GM18868 (cell line): ENCODE results near the gene C2CD4B.

ENCODE experiments used
- ATAC-seq: cut with Tn5 transposase; IDR thresholded peaks from one replicate; pipeline ENCODE4 v1.9.1; 2021; ENCODE audit warnings: mild to moderate bottlenecking, moderate library complexity; ENCODE audit not compliant: unreplicated experiment

C2CD4B gene, protein sequence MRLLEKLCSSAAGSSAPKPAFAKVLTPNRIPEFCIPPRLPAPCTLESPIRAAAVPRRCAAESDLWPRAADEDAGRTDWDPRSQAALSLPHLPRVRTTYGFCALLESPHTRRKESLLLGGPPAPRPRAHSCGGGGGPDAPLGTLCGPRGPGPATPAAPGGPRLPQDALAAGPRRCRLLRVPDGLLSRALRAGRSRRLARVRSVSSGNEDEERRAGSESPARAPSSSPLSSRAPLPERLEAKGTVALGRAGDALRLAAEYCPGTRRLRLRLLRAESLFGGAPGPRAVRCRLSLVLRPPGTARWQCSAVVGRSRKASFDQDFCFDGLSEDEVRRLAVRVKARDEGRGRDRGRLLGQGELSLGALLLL

DNA sequence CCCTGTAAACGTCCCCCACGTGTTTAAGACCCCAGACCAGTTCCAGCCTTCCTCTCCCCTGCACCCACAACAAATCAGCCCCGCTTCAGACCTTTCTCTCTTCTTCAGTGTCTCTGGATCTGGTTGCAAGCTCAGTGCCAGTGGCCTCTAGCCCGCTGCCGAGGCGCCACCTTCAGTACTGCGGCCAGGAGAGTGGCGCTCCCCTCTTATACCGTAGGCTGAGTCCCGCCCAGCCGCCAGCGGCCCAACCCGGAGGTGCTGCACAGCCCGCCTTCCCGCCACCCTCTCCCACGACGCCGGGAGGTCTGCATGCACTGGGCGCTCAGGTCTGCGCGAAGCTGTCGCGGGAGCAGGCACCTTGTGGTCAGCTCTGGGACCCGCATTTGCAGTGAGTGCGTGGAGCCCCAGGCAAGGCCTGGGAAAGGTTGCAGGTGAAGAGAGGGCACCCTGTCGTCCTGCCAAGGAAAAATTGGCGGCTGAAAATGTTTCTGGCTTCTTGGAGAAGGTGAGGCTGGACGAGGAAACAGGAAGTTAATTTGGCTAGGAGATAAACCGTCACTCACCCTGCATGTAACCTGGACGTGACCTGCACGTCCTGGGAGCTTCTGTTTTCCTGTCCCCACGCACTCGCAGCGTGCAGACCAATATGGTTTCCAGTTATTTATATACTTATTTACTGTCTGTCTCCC, at the start of gene C2CD4B:
Gene C2CD4B, minus strand, starts transcription at position 182 of the 689 bp plus-strand sequence. CDS start 301 bp downstream, outside the sequence.
- ATAC-seq, result no peak

DNA sequence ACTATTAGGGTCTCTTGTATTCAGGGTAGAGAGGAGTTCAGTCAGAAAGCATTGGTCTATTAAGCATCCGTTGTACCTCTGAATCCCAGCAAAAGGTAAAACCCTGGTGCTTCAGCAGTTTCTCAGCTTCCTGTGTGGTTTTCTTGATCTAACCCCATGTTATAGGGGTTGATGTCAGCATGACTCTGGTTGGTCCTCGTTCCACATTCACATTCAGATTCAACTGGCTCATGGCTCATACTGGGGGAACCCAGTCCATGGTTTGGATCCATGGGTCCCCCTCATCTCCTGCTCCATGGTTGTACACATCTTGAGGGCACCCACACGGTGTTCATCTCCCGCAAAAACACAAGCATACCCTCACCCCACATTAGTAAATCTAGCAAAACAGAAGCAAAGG, 47.7 kb upstream of the C2CD4B start:
- no peak for ATAC-seq

DNA sequence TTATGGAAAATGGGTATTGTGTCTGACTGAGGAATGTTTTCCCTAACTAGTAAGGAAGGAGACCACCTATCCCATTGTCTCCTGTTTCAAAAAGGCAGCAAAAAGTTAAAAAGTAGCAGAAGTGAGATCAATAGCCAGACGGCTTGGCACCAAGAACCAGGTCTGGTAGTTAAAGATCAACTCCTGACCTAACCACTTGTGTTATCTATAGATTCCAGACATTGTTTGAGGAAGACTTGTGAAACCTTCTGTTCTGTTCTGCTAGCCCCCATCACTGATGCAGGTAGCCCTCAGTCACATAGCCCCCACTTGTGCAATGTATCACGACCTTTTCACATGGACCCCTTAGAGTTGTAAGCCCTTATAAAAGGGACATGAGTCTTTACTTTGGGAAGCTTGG, 46.3 kb upstream of the C2CD4B start:
- ATAC-seq, result no peak

DNA sequence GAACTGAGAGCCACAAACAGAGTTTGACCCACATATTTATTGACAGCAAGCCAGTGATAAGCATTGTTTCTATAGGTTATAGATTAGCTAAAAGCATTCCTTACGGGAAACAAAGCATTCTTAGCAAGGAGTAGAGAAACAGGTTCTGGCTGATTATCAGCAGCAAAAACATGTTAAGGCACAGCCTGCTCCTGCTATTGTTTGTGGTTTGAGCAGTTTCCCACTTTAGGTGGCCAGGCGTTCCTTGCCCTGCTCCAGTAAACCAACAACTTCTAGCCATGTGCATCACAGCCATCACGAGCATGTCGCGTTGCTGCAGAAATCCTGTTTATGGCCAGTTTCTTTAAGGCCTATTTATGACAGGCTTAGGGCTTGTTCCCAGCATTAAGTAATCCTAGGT, 44.7 kb upstream of the C2CD4B start:
- ATAC-seq, result no peak

DNA sequence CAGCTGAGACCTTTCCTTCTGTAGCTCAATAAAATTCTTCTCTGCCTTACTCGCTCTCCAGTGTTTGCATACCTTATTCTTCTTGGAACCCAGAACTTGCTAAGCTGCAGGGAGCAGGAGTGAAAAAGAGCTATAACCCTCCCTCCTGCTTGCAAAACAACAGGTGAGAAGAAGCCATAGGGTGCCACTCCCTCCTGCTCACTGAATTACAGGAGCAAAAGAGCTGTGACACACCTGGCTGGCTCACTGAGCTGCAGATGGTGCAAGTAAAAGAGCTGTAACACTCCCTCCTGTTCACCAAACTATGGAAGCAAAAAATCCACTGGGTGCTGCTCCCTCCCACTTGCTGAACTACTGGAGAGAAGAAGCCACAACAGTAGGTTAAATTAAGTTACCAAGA, 44.2 kb upstream of the C2CD4B start:
- ATAC-seq, result no peak

DNA sequence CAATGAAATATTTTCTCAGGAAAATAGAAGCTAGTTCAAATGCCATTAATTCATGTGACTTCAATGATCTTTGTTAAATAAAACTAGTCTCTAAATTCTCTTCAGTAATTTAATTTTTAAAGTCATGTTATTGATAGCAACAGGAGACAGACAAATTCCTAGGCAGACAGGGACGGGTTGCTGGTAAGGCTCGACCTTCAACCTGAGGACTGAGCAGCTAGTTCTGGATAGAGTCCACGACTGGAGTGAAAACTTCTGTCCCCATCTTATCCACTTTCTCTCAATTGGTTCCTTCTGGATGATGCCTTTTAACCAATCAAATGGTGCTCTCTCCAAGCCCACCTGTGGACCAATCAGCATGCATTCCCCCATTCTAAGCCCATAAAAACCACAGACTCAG, 43.8 kb upstream of the C2CD4B start:
- ATAC-seq, result no peak

DNA sequence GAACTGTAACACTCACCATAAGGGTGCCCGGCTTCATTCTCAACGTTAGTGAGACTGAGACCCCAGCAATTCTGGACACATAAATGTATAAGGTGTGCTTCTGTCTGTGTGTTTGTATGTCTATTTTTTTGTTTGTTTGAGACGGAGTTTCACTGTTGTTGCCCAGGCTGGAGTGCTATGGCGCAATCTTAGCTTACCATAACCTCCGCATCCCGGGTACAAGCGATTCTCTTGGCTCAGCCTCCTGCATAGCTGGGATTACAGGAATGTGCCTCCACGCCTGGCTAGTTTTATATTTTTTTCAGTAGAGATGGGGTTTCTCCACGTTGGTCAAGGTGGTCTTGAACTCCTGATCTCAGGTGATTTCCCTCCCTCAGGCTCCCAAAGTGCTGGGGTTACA, 43.3 kb upstream of the C2CD4B start:
- no peak for ATAC-seq

DNA sequence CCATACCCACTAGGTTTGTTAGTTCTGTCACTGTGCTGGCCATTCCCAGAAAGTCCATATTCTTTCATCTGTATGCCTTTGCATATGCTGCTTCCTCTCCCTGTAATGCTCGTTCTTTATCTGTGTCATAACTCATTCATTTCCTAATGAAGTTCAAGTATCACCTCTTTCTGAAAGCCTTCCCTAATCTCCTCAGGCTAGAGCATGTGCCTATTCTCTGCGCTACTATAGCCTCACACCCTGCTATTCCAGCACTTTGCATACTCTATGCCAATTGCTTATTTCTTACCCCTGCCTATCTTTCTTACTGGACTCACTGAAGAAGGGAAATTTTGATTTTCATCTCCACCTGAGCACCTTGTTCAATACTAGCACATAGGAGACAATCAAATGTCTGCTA, 25.6 kb upstream of the C2CD4B start:
- ATAC-seq, result no peak

DNA sequence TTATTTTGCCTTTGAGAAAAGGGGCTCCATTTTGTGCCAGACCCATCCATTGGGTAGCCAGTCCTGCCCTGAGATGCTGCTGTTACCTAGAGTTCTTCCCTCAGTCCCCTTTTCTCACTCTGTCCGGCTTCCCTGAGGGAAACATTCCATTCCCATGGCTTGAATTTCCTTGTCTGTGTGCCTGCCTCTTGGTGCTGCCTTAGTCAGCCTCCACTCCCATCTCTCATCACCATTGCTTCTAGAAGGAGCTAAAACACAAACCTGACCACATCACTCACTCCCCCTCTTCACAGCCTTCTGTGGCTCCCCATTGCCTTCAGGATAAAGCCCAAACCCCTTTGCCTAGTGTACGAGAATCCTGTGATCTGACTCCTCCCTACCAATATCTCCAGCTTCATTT, 25.2 kb upstream of the C2CD4B start:
- ATAC-seq, result no peak

DNA sequence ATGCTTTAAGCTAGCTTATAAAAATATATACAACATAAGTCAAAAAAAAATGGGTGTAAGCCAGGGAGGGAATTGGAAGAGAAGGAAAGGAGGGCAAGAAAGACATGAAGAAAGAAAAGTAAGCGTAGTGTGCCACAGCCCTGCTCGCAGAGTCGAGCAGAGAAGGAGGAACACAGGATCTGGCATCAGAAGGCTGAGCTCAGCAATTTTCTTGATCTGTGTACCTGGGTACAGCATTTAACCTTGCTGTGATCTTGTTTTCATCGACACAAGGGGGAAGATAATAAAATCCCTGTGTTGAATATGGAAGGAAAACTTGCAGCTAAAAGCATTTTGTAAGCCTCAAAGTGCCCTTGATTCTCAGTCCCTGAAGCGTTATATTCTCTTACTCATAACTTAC, 23.7 kb upstream of the C2CD4B start:
- no peak for ATAC-seq

DNA sequence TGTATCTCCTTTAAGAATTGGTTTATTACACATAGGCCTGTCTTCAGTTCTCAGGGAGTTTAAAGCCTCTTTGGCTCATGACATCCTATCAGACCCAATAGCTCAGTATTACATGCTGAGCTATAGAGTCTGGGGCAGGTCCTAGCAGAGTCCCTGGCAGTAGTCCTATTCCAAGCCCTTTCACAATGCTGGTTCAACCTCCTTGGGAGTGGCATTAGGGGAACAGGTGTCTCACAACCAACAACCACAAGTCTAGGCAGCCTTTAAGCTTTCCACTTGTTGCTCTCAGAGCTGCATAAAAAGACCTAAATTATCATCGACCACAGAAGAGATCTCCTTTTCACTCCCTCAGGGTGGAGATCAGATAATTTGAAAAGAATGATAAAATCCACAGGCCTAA, 22.8 kb upstream of the C2CD4B start:
- no peak for ATAC-seq

DNA sequence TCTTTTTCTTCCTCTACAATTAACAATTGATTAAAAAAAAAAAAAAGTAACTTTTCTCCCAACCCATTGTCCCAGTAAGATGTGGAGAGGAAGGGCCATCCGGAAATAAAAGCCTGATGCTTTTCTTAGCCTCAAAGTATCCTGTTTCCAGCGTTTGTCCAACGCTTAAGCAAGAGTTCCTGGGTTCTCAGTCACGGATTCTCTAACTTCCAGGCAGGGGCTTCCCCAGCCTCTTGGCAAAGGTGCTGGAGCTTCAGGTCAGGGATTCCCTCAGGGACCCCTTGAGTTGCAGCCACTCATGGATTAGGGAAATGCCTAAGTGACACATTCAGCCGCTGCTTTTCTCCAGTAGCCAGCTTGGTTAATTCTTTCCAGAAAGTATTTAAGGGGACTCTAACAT, 22.3 kb upstream of the C2CD4B start:
- ATAC-seq, result no peak

DNA sequence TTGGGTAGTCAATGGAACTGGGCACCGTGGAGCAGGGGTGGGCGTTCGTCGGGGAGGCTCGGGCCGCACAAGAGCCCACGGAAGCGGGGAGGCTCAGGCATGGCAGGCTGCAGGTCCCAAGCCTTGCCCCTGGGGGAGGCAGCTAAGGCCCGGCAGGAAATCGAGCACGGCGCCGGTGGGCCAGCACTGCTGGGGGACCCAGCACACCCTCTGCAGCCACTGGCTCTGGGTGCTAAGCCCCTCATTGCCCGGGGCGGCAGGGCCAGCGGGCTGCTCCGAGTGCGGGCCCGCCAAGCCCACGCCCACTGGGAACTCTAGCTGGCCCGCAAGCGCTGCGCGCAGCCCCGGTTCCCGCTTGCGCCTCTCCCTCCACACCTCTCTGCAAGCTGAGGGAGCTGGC, 21.5 kb upstream of the C2CD4B start:
- no peak for ATAC-seq

DNA sequence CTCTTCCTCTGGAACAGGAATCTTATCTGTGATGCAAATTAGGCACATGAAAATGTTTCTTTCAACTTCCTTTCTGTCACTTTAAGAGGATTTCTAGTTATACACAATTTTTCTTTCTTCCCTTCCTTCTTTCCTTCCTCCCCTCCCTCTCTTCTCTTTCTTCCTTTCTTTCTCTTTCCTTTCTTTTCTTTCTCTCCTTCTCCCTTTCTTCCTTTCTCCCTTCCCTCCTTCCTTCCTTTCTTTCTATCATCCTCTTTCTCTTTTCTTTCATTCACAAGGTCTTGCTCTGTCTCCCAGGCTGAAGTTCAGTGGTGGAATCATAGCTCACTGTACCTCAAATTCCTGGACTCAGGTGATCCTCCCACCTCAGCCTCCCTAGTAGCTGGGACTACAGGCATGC, 18.0 kb upstream of the C2CD4B start:
- ATAC-seq, result no peak

DNA sequence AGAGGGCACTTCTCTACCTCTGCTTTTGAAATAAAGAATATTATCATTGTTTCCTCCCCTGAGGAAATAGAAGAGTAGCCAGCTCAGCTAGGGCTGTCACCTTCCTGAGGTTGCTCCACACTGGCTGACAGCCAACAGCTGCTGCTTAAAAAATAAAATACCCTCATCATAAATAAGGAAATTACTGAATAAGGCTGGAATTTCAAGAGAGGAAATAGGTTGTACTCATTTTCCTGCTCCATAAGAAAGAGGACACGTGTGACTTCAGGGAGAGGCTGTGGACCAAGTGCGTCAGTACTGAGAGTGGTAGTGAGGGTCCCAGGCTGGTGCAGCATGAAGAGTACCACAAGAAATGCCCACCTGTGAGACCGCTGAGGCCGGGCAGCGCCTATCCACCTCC, 8.1 kb upstream of the C2CD4B start:
- no peak for ATAC-seq

DNA sequence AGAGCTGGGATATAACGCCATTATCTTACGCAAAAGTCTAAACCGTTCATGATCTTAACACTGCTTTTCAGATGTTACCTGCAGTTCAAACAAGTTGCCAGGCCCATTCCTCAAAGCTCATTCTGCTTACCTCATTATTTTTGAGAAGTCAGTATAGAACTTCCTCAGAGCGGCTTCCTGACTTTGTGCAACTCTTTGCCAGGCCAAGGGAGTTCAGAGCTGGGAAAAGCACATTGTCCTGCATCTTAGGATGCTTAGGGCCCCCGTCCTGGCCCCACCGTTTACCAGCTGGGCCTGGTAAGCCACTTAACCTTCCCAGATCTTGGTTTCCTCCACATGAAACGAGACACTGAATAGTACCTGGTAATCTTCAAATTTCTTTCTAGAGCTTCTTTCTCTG, 6.8 kb upstream of the C2CD4B start:
- ATAC-seq, result no peak

DNA sequence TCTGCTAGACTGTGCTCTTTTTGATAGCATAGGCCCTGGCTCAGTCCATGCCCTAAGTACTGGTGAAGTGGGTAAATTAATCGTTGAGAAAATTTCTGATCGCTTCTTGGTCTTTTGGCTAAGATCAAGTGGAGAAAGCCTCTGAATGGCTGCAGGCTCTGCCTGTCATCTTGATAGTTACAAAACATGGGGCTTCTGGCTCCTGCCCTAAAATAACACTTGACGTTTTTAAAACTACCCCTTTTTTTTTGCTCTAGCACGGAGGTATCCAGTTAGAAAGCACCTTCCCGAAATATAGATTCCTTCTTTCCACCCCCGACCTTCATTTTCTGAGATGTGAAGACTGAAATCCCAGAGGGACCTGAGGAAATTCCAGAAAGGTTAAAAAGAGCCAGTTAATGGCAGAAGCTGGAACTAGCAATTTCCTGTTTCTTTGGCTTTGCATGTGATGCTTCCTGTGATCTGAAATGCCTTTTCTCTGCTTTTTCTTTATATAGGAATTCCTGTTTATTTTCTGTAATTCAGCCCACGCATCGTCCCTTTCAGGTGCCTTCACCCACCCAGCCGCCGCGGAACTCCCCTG, 799 bp upstream of the C2CD4B start:
- ATAC-seq, result no peak

DNA sequence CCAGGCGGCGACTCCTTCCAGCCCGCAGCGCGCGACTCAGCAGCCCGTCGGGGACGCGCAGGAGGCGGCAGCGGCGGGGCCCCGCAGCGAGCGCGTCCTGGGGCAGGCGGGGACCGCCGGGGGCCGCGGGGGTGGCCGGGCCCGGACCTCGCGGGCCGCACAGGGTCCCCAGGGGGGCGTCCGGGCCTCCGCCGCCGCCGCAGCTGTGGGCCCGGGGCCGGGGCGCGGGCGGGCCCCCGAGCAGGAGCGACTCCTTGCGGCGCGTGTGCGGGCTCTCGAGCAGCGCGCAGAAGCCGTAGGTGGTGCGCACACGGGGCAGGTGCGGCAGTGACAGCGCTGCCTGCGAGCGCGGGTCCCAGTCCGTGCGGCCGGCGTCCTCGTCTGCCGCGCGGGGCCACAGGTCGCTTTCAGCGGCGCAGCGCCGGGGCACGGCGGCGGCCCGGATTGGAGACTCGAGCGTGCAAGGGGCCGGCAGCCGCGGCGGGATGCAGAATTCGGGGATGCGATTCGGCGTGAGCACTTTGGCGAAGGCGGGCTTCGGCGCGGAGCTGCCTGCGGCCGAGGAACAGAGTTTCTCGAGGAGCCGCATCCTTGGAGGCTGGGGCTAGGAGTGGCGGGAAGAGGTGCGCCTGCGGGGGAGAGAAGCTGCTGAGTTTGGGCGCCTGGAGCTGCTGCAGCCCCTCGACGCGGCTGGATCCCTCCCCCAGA, 535 bp downstream of the C2CD4B start:
- no peak for ATAC-seq

DNA sequence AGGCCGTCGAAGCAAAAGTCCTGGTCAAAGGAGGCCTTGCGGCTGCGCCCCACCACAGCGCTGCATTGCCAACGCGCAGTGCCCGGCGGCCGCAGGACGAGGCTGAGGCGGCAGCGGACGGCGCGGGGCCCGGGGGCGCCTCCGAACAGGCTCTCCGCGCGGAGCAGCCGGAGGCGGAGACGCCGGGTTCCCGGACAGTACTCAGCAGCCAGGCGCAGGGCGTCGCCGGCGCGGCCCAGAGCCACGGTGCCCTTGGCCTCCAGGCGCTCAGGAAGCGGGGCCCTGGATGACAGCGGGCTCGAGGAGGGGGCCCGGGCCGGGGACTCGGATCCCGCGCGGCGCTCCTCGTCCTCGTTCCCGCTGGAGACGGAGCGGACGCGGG, 1.1 kb downstream of the C2CD4B start:
- no peak for ATAC-seq

DNA sequence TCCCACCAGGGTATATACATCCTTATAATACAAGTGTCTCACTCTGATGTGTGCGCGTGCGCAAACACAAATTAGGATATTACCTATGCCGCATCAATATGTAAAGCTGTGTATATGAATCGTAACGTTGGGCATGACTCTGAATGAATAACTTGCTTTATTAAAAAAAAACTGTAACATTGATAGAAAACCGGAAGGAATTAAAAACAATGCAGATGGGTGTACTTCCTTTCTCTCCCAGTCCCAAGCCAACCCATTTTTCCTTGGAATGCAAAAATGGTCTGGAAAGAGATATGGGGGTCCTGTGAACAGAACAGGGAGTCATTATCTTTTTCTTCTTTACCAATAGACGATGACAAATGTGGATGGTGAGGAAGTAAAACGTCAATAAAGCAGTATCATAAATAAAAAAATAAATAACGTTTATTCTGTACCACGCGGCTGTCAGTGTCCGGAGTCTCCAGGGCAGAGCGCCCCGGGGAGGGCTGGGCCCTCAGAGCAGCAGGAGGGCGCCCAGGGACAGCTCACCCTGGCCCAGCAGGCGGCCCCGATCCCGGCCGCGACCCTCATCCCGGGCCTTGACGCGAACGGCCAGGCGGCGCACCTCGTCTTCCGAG, 1.6 kb downstream of the C2CD4B start:
- no peak for ATAC-seq

DNA sequence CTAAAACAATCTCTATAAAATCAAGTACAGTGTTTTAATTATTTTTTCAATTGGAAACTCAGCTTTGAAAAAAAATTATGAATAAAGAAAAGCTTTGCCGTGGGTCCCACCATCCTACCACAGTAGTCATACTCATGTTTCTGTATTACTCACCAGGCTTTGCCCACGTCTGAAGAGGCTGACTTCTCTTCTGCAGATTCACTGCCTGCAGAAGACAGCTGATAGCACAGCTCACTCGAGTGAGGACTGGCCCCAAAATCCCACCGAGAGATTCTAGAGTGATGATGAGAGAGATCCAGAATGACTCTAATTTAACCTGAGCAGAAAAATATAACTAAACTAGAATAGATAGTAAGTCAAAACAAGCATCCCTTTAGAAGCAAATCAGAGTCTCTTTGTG, 11.9 kb downstream of the C2CD4B start:
- ATAC-seq, result no peak
